Measurements from ENCODE around the gene COL27A1. TPM values are rescaled to one million over a fixed set of nuclear protein-coding genes. Genes with fewer than 3 reads are reported as not detected.
"Not testable (repeated sequence)": the region's sequence is repeated elsewhere in the genome, so short reads cannot be mapped to it uniquely, and the experiment has no call there.

Gene COL27A1
- total RNA-seq, 3 donors from 2014 or later: 3.1 to 13.6 (median 4.0) TPM

DNA sequence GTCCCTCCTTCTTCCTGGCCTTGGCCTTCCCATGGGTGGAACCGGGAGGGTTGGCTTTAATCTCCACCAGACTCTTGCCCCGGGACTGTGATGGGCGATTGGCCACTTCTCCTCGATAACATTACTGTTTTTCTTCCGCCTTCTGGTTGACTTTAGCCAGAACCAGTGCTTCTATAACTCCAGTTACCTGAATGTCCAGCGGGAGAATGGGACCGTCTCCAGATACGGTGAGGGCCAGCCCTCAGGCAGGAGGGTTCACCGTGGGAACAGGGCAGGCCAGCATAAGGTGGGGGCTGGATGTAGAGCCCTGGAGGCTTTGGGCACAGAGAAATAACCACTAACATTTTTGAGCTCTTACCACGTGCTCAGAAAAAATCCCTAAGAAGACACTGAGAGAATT lies 175.3 kb downstream of the COL27A1 start:
- ATAC-seq (no peak), DNase-seq (peak in 1 of 3 donors; percentile 25)
- Histone ChIP-seq H3K4me3 (no peak overlapping the region), H3K9me3 (no peaks in the 10 kb centered on the region), H3K36me3 (ENCODE audit: low read depth) (no peaks in the 10 kb centered on the region), H3K4me1 (ENCODE audit: low read depth) (no peaks in the 10 kb centered on the region)
- intact Hi-C loops (cut with DNase I, micrococcal nuclease): loop anchor here in 1 of 2 donors (10.0 kb wide), 1 partner anchor 324 kb away; the partner anchor contains the start of gene TEX53
- TF ChIP-seq, protein P1, sequence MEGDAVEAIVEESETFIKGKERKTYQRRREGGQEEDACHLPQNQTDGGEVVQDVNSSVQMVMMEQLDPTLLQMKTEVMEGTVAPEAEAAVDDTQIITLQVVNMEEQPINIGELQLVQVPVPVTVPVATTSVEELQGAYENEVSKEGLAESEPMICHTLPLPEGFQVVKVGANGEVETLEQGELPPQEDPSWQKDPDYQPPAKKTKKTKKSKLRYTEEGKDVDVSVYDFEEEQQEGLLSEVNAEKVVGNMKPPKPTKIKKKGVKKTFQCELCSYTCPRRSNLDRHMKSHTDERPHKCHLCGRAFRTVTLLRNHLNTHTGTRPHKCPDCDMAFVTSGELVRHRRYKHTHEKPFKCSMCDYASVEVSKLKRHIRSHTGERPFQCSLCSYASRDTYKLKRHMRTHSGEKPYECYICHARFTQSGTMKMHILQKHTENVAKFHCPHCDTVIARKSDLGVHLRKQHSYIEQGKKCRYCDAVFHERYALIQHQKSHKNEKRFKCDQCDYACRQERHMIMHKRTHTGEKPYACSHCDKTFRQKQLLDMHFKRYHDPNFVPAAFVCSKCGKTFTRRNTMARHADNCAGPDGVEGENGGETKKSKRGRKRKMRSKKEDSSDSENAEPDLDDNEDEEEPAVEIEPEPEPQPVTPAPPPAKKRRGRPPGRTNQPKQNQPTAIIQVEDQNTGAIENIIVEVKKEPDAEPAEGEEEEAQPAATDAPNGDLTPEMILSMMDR (IDR thresholded peaks at IDR 0.05): no peak

DNA sequence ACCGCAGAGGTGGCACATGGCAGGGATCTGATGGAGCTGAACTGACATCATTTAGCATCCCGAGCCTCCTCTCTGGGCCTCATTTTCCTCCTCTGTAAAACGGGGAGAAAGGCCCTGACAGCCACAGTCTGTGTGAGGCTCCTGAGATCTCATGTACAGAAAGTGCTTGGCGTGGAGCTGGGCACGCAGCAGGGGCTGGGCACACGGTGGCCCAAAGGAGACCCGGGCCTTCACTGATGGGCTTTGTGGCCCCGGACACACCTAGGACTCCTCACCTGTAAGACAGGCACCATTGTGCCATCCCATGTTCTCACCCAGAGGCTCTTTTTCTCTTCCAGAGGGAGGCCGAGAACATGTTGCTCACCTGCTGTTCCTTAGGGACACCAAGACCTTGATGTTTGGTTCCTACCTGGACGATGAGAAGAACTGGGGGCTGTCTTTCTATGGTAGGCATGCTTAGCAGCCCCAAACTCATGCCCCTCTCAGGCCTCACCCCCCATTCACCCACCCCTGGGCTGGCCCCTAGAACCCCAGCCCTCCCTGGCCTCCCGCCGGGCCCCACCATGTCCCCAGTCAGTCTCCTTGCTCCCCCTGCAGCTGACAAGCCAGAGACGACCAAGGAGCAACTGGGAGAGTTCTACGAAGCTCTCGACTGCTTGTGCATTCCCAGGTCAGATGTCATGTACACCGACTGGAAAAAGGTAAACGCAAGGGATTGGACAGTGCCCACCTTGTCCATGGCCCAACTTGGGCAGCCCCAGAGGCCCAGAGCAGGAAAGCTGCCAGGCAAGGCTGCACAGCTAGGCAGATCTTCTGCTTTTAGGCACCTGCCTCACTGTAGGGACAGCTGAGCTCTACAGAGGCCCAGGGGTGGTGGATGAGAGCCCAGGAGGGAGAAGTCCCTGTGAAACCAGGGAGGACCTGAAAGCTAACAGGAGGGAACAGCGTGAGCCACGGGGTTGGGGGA lies 176.2 kb downstream of the COL27A1 start:
- peak in 1 of 3 donors; percentile 33 for DNase-seq
- not testable (repeated sequence) for H3K4me1 ChIP-seq (ENCODE audit: low read depth); H3K4me3 ChIP-seq; H3K9me3 ChIP-seq; H3K36me3 ChIP-seq (ENCODE audit: low read depth)
- peak; percentile 15 for ATAC-seq
- intact Hi-C loops (cut with DNase I, micrococcal nuclease): loop anchor here in 1 of 2 donors (10.0 kb wide), 1 partner anchor 323 kb away; the partner anchor contains the start of gene TEX53

DNA sequence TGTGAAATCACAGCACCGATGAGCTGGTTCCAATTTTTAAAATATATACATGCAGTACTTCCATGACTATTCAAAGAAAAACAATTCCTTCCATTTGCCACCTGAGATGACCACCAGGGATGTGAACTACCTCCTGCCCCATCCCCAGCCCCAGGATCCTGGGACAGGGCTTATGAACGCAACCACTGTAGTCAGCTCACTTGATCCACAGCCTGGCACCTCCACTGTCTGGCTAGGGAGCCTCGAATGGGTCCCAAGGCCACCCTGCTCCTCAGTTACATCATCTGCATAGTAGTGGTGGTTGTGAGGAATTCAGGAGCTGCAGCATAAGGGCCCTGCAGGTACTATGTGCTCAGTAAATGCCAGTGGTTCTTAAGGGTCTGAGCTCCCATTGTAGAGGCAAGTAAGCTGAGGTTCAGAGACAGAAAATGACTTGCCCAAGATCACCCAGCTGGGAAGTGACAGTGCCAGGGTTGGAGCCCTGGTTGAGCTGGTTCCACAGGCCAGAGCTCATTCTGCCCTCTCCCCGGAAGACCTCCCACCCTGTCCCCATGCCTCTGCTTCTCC lies 177.2 kb downstream of the COL27A1 start:
- not testable (repeated sequence) for DNase-seq; H3K9me3 ChIP-seq; H3K4me1 ChIP-seq (ENCODE audit: low read depth); H3K4me3 ChIP-seq
- H3K36me3 ChIP-seq (ENCODE audit: low read depth): peaks cover 13% of the 10 kb centered on the region
- ATAC-seq: peak; percentile 4
- intact Hi-C loops (cut with DNase I, micrococcal nuclease): loop anchor here in 1 of 2 donors (10.0 kb wide), 1 partner anchor 322 kb away; the partner anchor contains the start of gene TEX53

DNA sequence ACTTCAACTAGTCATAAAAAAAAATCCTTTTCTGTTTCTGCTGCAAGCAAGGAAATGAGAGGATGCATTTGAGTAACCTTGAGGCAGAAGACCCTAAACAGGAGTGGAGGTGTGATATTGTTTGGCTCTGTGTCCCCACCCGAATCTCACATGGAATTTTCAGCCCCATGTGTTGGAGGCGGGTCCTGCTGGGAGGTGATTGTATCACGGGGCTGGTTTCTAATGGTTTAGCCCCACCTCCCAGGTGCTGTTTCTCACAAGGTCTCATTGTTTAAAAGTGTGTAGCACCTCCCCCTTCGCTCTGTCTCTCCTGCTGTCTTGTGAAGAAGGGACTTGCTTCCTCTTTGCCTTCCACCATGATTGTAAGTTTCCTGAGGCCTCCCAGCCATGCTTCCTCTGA lies 178.4 kb downstream of the COL27A1 start:
- H3K4me3 ChIP-seq; H3K9me3 ChIP-seq; H3K4me1 ChIP-seq (ENCODE audit: low read depth); ATAC-seq; DNase-seq: not testable (repeated sequence)
- H3K36me3 ChIP-seq (ENCODE audit: low read depth): peaks cover 13% of the 10 kb centered on the region
- intact Hi-C loops (cut with DNase I, micrococcal nuclease): loop anchor here in 1 of 2 donors (10.0 kb wide), 1 partner anchor 321 kb away; the partner anchor contains the start of gene TEX53

DNA sequence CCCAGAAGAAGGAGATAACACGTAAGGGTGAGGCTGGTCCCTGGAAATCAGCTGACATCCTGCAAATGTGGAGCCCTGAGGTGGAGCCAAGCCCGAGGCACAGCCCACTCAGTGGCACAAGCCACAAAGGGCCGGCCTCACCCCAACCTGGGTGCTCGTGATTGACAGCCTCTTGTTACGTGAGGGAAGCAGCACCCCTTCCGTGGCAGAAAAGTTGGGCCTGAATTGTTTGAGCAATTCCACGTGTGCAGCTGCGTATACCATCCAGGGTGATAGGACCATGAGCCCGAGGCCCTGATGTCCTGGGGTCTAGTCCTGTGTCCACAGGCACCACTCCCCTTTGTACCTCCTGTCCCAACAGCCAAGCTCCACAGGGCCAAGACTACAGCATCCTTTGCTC lies 179.2 kb downstream of the COL27A1 start:
- intact Hi-C loops (cut with DNase I, micrococcal nuclease): loop anchor here in 1 of 2 donors (10.0 kb wide), 1 partner anchor 320 kb away; the partner anchor contains the start of gene TEX53
- ATAC-seq: no peak
- TF ChIP-seq, protein P1 (IDR thresholded peaks at IDR 0.05): no peak

DNA sequence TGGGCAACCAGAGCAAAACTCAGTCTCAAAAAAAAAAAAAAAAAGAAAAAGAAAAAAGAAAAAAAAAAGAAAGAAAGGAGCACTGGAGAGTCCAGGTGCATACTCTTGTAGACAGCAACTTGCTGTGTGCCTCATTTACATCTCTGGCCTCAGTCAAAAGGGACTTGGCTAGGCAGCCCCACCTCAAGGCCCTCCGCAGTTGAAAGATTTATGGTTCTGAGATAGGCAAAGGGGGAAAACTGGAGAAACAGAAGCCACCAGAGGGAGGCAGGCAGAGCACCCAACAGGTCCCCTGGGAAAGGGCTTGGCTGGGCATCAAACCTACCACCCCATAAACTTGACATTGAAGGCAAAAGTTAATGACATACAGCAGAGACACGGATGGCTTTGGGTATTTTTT lies 180.4 kb downstream of the COL27A1 start:
- Histone ChIP-seq H3K9me3 (no peaks in the 10 kb centered on the region), H3K4me3 (no peak overlapping the region), H3K4me1 (ENCODE audit: low read depth) (no peaks in the 10 kb centered on the region), H3K36me3 (ENCODE audit: low read depth) (peaks cover 16% of the 10 kb centered on the region)
- intact Hi-C loops (cut with DNase I, micrococcal nuclease): loop anchor here in 1 of 2 donors (10.0 kb wide), 1 partner anchor 319 kb away; the partner anchor contains the start of gene TEX53
- DNase-seq (no peak), ATAC-seq (no peak)
- TF ChIP-seq, protein P1 (IDR thresholded peaks at IDR 0.05): no peak

More for the DNA sequence above, 179.2 kb downstream of the COL27A1 start:
- DNase-seq: no peak
- no peaks in the 10 kb centered on the region for H3K9me3 ChIP-seq
- no peak overlapping the region for H3K4me3 ChIP-seq
- H3K4me1 ChIP-seq (ENCODE audit: low read depth): no peaks in the 10 kb centered on the region
- peaks cover 13% of the 10 kb centered on the region for H3K36me3 ChIP-seq (ENCODE audit: low read depth)
